Gastrocnemius medialis (tissue), 4 donors: ENCODE measurements around the gene LRSAM1. TPM values are rescaled to one million over a fixed set of nuclear protein-coding genes. Genes with fewer than 3 reads are reported as not detected.

Experiments
- ATAC-seq, 2 donors: fragments of 150-250 bp; one replicate each; pipeline ENCODE4 v1.9.1; 2016
- DNase-seq, 2 donors: peaks; one replicate each; pipeline ENCODE4 v3.0.0-alpha.2; 2019
- H3K27ac ChIP-seq, 4 donors: fragments of 200-600 bp; sonication (generic); 1 replicate in 1 of 4; 2 replicates in 3 of 4; pipeline ENCODE4 v1.5.1; 2016 to 2018; ENCODE audit warnings: mild to moderate bottlenecking in 2 of 4, moderate library complexity in 1 of 4
- H3K27me3 ChIP-seq, 3 donors: fragments of 200-600 bp; sonication (generic) in 2 of 3; 1 replicate in 1 of 3; 2 replicates in 2 of 3; pipeline versions ENCODE4 v1.5.1 to v1.6.0; 2016 to 2019; ENCODE audit warnings: mild to moderate bottlenecking in 1 of 3, moderate library complexity in 1 of 3
- H3K36me3 ChIP-seq, 2 donors: fragments of 200-600 bp; sonication (generic) in 1 of 2; one replicate each; pipeline ENCODE4 v1.5.1; 2017 to 2018
- H3K4me1 ChIP-seq, 2 donors: fragments of 200-600 bp; sonication (generic) in 1 of 2; one replicate each; pipeline ENCODE4 v1.5.1; 2016 to 2017; ENCODE audit warnings: mild to moderate bottlenecking in 2 of 2
- H3K4me3 ChIP-seq, 4 donors: fragments of 200-600 bp; sonication (generic) in 3 of 4; 1 replicate in 1 of 4; 2 replicates in 3 of 4; pipeline ENCODE4 v1.5.1; 2016 to 2019; ENCODE audit warnings: mild to moderate bottlenecking in 2 of 4
- H3K9me3 ChIP-seq, 3 donors: fragments of 200-600 bp; sonication (generic) in 2 of 3; 1 replicate in 1 of 3; 2 replicates in 2 of 3; pipeline ENCODE4 v1.5.1; 2016 to 2019
- POLR2A ChIP-seq, 2 donors: fragments of 450-650 bp; IDR thresholded peaks; one replicate each; pipeline ENCODE4 v1.6.1; 2017; ENCODE audit warnings: antibody characterized with exemption in 2 of 2, mild to moderate bottlenecking in 2 of 2, moderate library complexity in 2 of 2
- in situ Hi-C, 4 donors: fragments of 200-750 bp; cut with MboI; loops; one replicate each; pipeline versions ENCODE4 v1.15.0 to v1.8.0; 2017; ENCODE audit warnings: low sequenced_read_pairs in 4 of 4
- intact Hi-C: fragments of 100-400 bp; cut with DNase I; formaldehyde crosslinking; loops from one replicate; pipeline ENCODE4 v1.15.1; 2023; ENCODE audit warnings: low total_unique reads
- total RNA-seq, 4 donors: library from RNA; depleted of rRNA; stranded (reverse); fragments of >200 nt; gene quantifications; one replicate each; pipeline versions ENCODE4 v1.1.0 to v1.2.3, GENCODE V29; 2016
- TF ChIP-seq, protein P1 (sequence below), 5 experiments: fragments of 450-650 bp in 3 of 5; fragments of 200-600 bp in 2 of 5; sonication (generic) in 2 of 5; IDR thresholded peaks in 4 of 5; conservative IDR thresholded peaks in 1 of 5; 1 replicate in 4 of 5; 2 replicates in 1 of 5; pipeline ENCODE4 v1.5.1; 2016 to 2019; ENCODE audit warnings: antibody characterized with exemption in 5 of 5, mild to moderate bottlenecking in 3 of 5, moderate library complexity in 3 of 5

Gene LRSAM1
- total RNA-seq, 4 donors from 2014 or later, result 10.2 to 17.3 (median 16.1) TPM

DNA sequence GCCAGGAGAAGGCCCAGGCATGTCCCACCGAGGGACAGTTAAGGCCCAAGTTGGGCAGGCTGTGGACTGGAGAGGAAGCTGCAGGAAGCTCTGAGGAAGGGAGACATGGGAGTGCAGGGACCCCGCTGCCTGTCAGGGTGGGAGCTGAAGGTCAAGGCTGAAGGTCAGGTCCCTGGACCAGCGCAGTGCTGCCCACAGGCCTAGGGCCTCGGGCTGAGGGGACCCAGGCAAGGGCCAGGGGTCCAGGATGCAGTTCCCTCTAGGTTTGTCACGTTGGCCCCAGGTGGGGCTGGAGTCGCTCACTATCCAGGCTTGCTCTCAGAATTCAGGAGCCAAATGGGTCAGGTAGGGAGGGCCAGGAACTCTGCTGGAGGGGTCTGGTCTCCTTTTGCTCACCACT, 84.1 kb downstream of the LRSAM1 start:
- H3K36me3 ChIP-seq, result no peaks in the 10 kb centered on the region
- intact Hi-C loops, result no loop called here
- no peak for DNase-seq
- TF ChIP-seq, protein P1, sequence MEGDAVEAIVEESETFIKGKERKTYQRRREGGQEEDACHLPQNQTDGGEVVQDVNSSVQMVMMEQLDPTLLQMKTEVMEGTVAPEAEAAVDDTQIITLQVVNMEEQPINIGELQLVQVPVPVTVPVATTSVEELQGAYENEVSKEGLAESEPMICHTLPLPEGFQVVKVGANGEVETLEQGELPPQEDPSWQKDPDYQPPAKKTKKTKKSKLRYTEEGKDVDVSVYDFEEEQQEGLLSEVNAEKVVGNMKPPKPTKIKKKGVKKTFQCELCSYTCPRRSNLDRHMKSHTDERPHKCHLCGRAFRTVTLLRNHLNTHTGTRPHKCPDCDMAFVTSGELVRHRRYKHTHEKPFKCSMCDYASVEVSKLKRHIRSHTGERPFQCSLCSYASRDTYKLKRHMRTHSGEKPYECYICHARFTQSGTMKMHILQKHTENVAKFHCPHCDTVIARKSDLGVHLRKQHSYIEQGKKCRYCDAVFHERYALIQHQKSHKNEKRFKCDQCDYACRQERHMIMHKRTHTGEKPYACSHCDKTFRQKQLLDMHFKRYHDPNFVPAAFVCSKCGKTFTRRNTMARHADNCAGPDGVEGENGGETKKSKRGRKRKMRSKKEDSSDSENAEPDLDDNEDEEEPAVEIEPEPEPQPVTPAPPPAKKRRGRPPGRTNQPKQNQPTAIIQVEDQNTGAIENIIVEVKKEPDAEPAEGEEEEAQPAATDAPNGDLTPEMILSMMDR (IDR thresholded peaks at IDR 0.05 in 4 of 5, conservative IDR thresholded peaks at IDR 0.05 in 1 of 5), result no peak
- no peak for TF ChIP-seq POLR2A (IDR thresholded peaks at IDR 0.05)
- ATAC-seq, result no peak
- H3K9me3 ChIP-seq, result no peaks in the 10 kb centered on the region
- H3K27me3 ChIP-seq, result no peaks in the 10 kb centered on the region
- H3K27ac ChIP-seq, result peak overlapping the region; percentile 1 to 54 (median 25)
- in situ Hi-C loops, result no loop called here
- H3K4me3 ChIP-seq, result no peak overlapping the region
- peaks cover 4 to 6% of the 10 kb centered on the region in 2 donors for H3K4me1 ChIP-seq

- TF ChIP-seq, protein P1 (IDR thresholded peaks at IDR 0.05 in 4 of 5, conservative IDR thresholded peaks at IDR 0.05 in 1 of 5), result no peak
- no peak for TF ChIP-seq POLR2A (IDR thresholded peaks at IDR 0.05)
- H3K4me3 ChIP-seq, result no peak overlapping the region
- H3K9me3 ChIP-seq, result no peaks in the 10 kb centered on the region
- peaks cover 4 to 6% of the 10 kb centered on the region in 2 donors for H3K4me1 ChIP-seq
- no peaks in the 10 kb centered on the region for H3K27me3 ChIP-seq
- ATAC-seq (no peak), DNase-seq (no peak)
- no peaks in the 10 kb centered on the region for H3K36me3 ChIP-seq
- in situ Hi-C loops (no loop called here), intact Hi-C loops (no loop called here)
- H3K27ac ChIP-seq, result peak overlapping the region; percentile 1 to 54 (median 22)
These were observed 84.5 kb downstream of the LRSAM1 start for GRCh38 chr9:127535834-127536233.

GRCh38 chr9:127536499-127536898, 85.2 kb downstream of the LRSAM1 start:
- H3K4me1 ChIP-seq, result peaks cover 4 to 7% of the 10 kb centered on the region in 2 donors
- no peaks in the 10 kb centered on the region for H3K36me3 ChIP-seq
- no peaks in the 10 kb centered on the region for H3K27me3 ChIP-seq
- intact Hi-C loops (no loop called here), in situ Hi-C loops (no loop called here)
- ATAC-seq (no peak), DNase-seq (no peak)
- no peak overlapping the region for H3K4me3 ChIP-seq
- peak overlapping the region in 1 of 4 donors; percentile 27 for H3K27ac ChIP-seq
- TF ChIP-seq, protein P1 (IDR thresholded peaks at IDR 0.05 in 4 of 5, conservative IDR thresholded peaks at IDR 0.05 in 1 of 5), result no peak
- TF ChIP-seq POLR2A (IDR thresholded peaks at IDR 0.05), result no peak
- H3K9me3 ChIP-seq, result no peaks in the 10 kb centered on the region

DNA sequence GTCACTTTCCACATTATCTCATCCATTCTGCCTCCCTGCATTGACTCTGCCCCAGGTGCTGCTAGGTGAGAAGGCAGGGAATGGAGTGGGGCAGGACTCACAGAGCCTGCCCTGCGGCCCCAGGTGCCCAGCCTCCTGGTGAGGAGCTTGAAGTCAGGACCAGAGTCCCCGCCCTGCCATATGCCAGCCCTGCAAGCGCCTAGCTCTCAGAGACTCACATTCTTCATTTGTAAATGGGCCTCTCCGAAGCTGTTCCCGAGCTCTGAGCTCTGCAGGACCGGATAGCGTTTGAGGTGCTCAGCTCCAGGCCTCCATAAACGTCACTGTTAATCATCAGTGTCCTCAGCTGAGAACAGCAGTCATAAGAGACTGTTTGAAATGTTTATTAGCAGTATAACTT, 85.7 kb downstream of the LRSAM1 start:
- no peak for ATAC-seq
- H3K4me1 ChIP-seq, result peaks cover 4 to 12% of the 10 kb centered on the region in 2 donors

More for the DNA sequence above, 85.7 kb downstream of the LRSAM1 start:
- no peak for DNase-seq
- H3K36me3 ChIP-seq, result no peaks in the 10 kb centered on the region
- intact Hi-C loops (no loop called here), in situ Hi-C loops (no loop called here)
- TF ChIP-seq, protein P1 (IDR thresholded peaks at IDR 0.05 in 4 of 5, conservative IDR thresholded peaks at IDR 0.05 in 1 of 5), result no peak
- TF ChIP-seq POLR2A (IDR thresholded peaks at IDR 0.05), result no peak
- no peak overlapping the region for H3K4me3 ChIP-seq
- H3K27ac ChIP-seq, result no peak overlapping the region
- no peaks in the 10 kb centered on the region for H3K27me3 ChIP-seq
- H3K9me3 ChIP-seq, result no peaks in the 10 kb centered on the region
